HepG2 (cell line): Measurements from ENCODE around the gene MGLL.

Experiments used
- AHDC1 ChIP-seq: sonication (generic); formaldehyde crosslinking; IDR thresholded peaks from 2 replicates; pipeline ENCODE4 v1.5.1; 2020; ENCODE audit warnings: mild to moderate bottlenecking, missing genetic modification reagents, borderline replicate concordance
- CBX5 ChIP-seq: sonication (generic); formaldehyde crosslinking; IDR thresholded peaks from 2 replicates; pipeline ENCODE4 v1.4.0; 2020; ENCODE audit warnings: missing genetic modification reagents, borderline replicate concordance
- TCF7L2 ChIP-seq: IDR thresholded peaks from 2 replicates; pipeline ENCODE4 v1.6.1; 2011; ENCODE audit warnings: mild to moderate bottlenecking, low read depth, low read length, moderate library complexity
- ZBTB1 ChIP-seq: sonication (generic); formaldehyde crosslinking; IDR thresholded peaks from 2 replicates; pipeline ENCODE4 v1.4.0; 2020; ENCODE audit warnings: missing genetic modification reagents, borderline replicate concordance
- ZFP37 ChIP-seq: sonication (generic); formaldehyde crosslinking; IDR thresholded peaks from 2 replicates; pipeline ENCODE4 v1.4.0; 2020; ENCODE audit warnings: missing genetic modification reagents, borderline replicate concordance
- ZNF766 ChIP-seq: sonication (generic); formaldehyde crosslinking; IDR thresholded peaks from 2 replicates; pipeline ENCODE4 v1.5.0; 2020; ENCODE audit warnings: missing genetic modification reagents, borderline replicate concordance
- TF ChIP-seq, protein P1 (sequence below): sonication (generic); formaldehyde crosslinking; conservative IDR thresholded peaks from 2 replicates; pipeline ENCODE4 v1.4.0; 2020; ENCODE audit warnings: missing genetic modification reagents
- TF ChIP-seq, protein P2 (sequence below): sonication (generic); formaldehyde crosslinking; IDR thresholded peaks from 2 replicates; pipeline ENCODE4 v1.4.0; 2020; ENCODE audit warnings: missing genetic modification reagents
- TF ChIP-seq, protein P3 (sequence below): sonication (generic); formaldehyde crosslinking; IDR thresholded peaks from 2 replicates; pipeline ENCODE4 v1.5.0; 2020; ENCODE audit warnings: mild to moderate bottlenecking, missing genetic modification reagents, moderate library complexity

GRCh38 chr3:127731546-127732289 lies 90.6 kb downstream of the MGLL start:
- TF ChIP-seq ZFP37: no peak
- no peak for TF ChIP-seq TCF7L2
- no peak for TF ChIP-seq CBX5
- no peak for TF ChIP-seq ZNF766 (CRISPR knock-in tag)
- TF ChIP-seq, protein P1, sequence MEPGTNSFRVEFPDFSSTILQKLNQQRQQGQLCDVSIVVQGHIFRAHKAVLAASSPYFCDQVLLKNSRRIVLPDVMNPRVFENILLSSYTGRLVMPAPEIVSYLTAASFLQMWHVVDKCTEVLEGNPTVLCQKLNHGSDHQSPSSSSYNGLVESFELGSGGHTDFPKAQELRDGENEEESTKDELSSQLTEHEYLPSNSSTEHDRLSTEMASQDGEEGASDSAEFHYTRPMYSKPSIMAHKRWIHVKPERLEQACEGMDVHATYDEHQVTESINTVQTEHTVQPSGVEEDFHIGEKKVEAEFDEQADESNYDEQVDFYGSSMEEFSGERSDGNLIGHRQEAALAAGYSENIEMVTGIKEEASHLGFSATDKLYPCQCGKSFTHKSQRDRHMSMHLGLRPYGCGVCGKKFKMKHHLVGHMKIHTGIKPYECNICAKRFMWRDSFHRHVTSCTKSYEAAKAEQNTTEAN (CRISPR knock-in tag): no peak
- no peak for TF ChIP-seq AHDC1 (CRISPR knock-in tag)
- TF ChIP-seq, protein P2, sequence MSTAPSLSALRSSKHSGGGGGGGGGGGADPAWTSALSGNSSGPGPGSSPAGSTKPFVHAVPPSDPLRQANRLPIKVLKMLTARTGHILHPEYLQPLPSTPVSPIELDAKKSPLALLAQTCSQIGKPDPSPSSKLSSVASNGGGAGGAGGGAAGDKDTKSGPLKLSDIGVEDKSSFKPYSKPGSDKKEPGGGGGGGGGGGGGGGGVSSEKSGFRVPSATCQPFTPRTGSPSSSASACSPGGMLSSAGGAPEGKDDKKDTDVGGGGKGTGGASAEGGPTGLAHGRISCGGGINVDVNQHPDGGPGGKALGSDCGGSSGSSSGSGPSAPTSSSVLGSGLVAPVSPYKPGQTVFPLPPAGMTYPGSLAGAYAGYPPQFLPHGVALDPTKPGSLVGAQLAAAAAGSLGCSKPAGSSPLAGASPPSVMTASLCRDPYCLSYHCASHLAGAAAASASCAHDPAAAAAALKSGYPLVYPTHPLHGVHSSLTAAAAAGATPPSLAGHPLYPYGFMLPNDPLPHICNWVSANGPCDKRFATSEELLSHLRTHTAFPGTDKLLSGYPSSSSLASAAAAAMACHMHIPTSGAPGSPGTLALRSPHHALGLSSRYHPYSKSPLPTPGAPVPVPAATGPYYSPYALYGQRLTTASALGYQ (CRISPR knock-in tag): no peak
- TF ChIP-seq ZBTB1 (CRISPR knock-in tag): no peak
- TF ChIP-seq, protein P3, sequence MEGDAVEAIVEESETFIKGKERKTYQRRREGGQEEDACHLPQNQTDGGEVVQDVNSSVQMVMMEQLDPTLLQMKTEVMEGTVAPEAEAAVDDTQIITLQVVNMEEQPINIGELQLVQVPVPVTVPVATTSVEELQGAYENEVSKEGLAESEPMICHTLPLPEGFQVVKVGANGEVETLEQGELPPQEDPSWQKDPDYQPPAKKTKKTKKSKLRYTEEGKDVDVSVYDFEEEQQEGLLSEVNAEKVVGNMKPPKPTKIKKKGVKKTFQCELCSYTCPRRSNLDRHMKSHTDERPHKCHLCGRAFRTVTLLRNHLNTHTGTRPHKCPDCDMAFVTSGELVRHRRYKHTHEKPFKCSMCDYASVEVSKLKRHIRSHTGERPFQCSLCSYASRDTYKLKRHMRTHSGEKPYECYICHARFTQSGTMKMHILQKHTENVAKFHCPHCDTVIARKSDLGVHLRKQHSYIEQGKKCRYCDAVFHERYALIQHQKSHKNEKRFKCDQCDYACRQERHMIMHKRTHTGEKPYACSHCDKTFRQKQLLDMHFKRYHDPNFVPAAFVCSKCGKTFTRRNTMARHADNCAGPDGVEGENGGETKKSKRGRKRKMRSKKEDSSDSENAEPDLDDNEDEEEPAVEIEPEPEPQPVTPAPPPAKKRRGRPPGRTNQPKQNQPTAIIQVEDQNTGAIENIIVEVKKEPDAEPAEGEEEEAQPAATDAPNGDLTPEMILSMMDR (CRISPR knock-in tag): no peak
